GM12878 (cell line): ENCODE data around the gene MYBL2. TPM values are rescaled to one million over a fixed set of nuclear protein-coding genes. Genes with fewer than 3 reads are reported as not detected.
A peak's percentile ranks its signal among the peaks of the same experiment; 100 is the strongest.

ENCODE experiments used
- BMI1 ChIP-seq: fragments of 450-650 bp; IDR thresholded peaks from 2 replicates; pipeline ENCODE4 v1.6.1; 2016; ENCODE audit warnings: mild to moderate bottlenecking, moderate library complexity, borderline replicate concordance
- CBX3 ChIP-seq: fragments of 200-600 bp; sonication (generic); IDR thresholded peaks from 2 replicates; pipeline ENCODE4 v1.6.1; 2016; ENCODE audit warnings: low read depth, borderline replicate concordance
- CREM ChIP-seq: IDR thresholded peaks from 2 replicates; pipeline ENCODE4 v1.6.1; 2014; ENCODE audit warnings: antibody characterized with exemption, low read depth
- EGR1 ChIP-seq, 2 experiments: IDR thresholded peaks; 1 replicate in 1 of 2; 2 replicates in 1 of 2; pipeline ENCODE4 v1.6.1; 2011 to 2012; ENCODE audit warnings: low read depth in 2 of 2, low read length in 2 of 2, borderline replicate concordance in 1 of 2, mild to moderate bottlenecking in 1 of 2, moderate library complexity in 1 of 2
- HDGF ChIP-seq: fragments of 450-650 bp; IDR thresholded peaks from 2 replicates; pipeline ENCODE4 v1.6.1; 2016; ENCODE audit warnings: antibody characterized with exemption
- MEF2A ChIP-seq: IDR thresholded peaks from 2 replicates; pipeline ENCODE4 v1.6.1; 2011; ENCODE audit warnings: low read depth, mild to moderate bottlenecking, low read length, moderate library complexity; ENCODE audit not compliant: insufficient read depth
- MEF2B ChIP-seq: fragments of 450-650 bp; IDR thresholded peaks from 2 replicates; pipeline ENCODE4 v1.6.1; 2018; ENCODE audit warnings: mild to moderate bottlenecking, moderate library complexity; ENCODE audit not compliant: partially characterized antibody, poor library complexity, severe bottlenecking
- MTA3 ChIP-seq: IDR thresholded peaks from 2 replicates; pipeline ENCODE4 v1.6.1; 2012; ENCODE audit warnings: low read length, inconsistent platforms, borderline replicate concordance
- PAX5 ChIP-seq: IDR thresholded peaks from 2 replicates; pipeline ENCODE4 v1.6.1; 2011; ENCODE audit warnings: low read depth, low read length, borderline replicate concordance
- POU2F2 ChIP-seq: IDR thresholded peaks from 3 replicates; pipeline ENCODE4 v1.6.1; 2011; ENCODE audit warnings: low read depth, mild to moderate bottlenecking, low read length, borderline replicate concordance
- RCOR1 ChIP-seq: conservative IDR thresholded peaks from 2 replicates; pipeline ENCODE4 v1.6.1; 2012; ENCODE audit warnings: low read depth, low read length, improper control_type of control experiment
- RELA ChIP-seq: fragments of 450-650 bp; IDR thresholded peaks from 2 replicates; pipeline ENCODE4 v1.8.0; 2014; ENCODE audit warnings: borderline replicate concordance; ENCODE audit not compliant: partially characterized antibody
- RUNX3 ChIP-seq: IDR thresholded peaks from 2 replicates; pipeline ENCODE4 v1.6.1; 2012; ENCODE audit warnings: low read length, inconsistent platforms
- STAT1 ChIP-seq: fragments of 450-650 bp; conservative IDR thresholded peaks from 2 replicates; pipeline ENCODE4 v1.6.1; 2014; ENCODE audit warnings: antibody characterized with exemption, mild to moderate bottlenecking
- SUZ12 ChIP-seq: fragments of 200-600 bp; sonication (generic); IDR thresholded peaks from one replicate; pipeline ENCODE4 v1.6.1; 2018; ENCODE audit warnings: antibody characterized with exemption, mild to moderate bottlenecking; ENCODE audit not compliant: unreplicated experiment
- TCF12 ChIP-seq: IDR thresholded peaks from 2 replicates; pipeline ENCODE4 v1.6.1; 2011; ENCODE audit warnings: low read depth, mild to moderate bottlenecking, low read length
- ZNF207 ChIP-seq: fragments of 450-650 bp; IDR thresholded peaks from 2 replicates; pipeline ENCODE4 v1.6.1; 2014; ENCODE audit warnings: antibody characterized with exemption, mild to moderate bottlenecking, borderline replicate concordance
- ZZZ3 ChIP-seq: IDR thresholded peaks from 2 replicates; pipeline ENCODE4 v1.6.1; 2011; ENCODE audit warnings: low read depth; ENCODE audit not compliant: control insufficient read depth, insufficient read length
- polyA plus RNA-seq, 11 experiments: library from polyadenylated mRNA; depleted of rRNA in 4 of 11; unstranded in 6 of 11; stranded (reverse) in 5 of 11; fragments of >200 nt; fragmentation: Nextera tagmentation in 4 of 11; fragmentation: Illumina TruSeq in 1 of 11; extraction: Ambion mirVana in 4 of 11; extraction: Trizol in 1 of 11; gene quantifications; 1 replicate in 1 of 11; 2 replicates in 10 of 11; pipeline versions ENCODE4 v1.2.1 to v1.2.3, GENCODE V29; 2011 to 2016; ENCODE audit warnings: inconsistent platforms in 2 of 11, missing spikeins in 2 of 11, low read depth in 1 of 11
- total RNA-seq, 4 experiments: library from RNA; depleted of rRNA in 3 of 4; stranded (reverse); fragments of >200 nt in 3 of 4; fragmentation: Illumina TruSeq in 1 of 4; extraction: Trizol in 1 of 4; gene quantifications; 2 replicates each; pipeline versions ENCODE4 v1.2.1 to v1.2.3, GENCODE V29; 2013 to 2021
- TF ChIP-seq, protein P1 (sequence below): fragments of 450-650 bp; IDR thresholded peaks from 2 replicates; pipeline ENCODE4 v1.6.1; 2017; ENCODE audit warnings: mild to moderate bottlenecking, moderate library complexity
- TF ChIP-seq, protein P2 (sequence below): fragments of 450-650 bp; IDR thresholded peaks from 2 replicates; pipeline ENCODE4 v1.6.1; 2016; ENCODE audit warnings: mild to moderate bottlenecking
- TF ChIP-seq, protein P3 (sequence below): IDR thresholded peaks from 2 replicates; pipeline ENCODE4 v1.6.1; 2011; ENCODE audit warnings: borderline replicate concordance, low read depth, mild to moderate bottlenecking, moderate library complexity, low read length; ENCODE audit not compliant: insufficient read depth, poor library complexity, severe bottlenecking

MYBL2 gene
- total and polyA plus RNA-seq, 10 of the 15 experiments (the other 5 are each of a cell fraction or from before 2014, with no cell fraction given) = 4.5 to 213 (median 74.2) TPM

DNA sequence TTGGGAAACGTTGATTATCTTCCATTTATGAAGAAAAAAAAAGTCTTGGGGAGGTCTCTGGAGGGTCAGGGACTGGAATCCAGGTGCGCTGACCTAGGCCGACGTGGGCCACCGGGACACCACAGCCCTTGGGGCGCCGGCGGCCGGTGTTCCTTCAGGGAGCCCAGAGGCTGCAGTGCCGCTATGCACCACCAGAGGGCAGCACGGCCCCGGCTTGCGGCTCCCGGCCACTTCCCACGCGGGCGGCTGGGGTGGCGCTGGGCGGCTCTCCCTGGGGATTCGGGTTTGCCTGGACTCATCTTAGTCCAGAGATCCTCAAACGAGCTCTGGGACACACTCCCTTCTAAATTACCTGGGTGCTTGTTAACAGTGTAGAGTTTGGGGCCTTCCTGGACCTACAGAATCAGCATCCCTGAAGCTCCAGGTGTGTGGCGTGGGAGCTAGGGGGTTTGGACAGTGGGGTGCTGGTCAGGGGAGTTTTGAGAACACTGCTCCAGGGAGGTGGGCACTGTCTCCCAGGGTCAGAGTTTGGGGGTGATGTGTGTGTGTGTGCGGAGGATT lies 82.9 kb downstream of the MYBL2 start (continued):
- TF ChIP-seq EGR1 (IDR thresholded peaks at IDR 0.05; ENCODE audit: borderline replicate concordance in 1 of 2, low read depth in 2 of 2, low read length in 2 of 2) (peak in 1 of 2 experiments; percentile 67; a peak in 2 of 3 replicates), PAX5 (peak; percentile 33; the same call in 1 of the 2 replicates), STAT1 (no peak), SUZ12 (no peak), RELA (peak; percentile 48), MEF2B (peak; percentile 99), POU2F2 (peak; percentile 65; the same call in 1 of the 3 replicates), RUNX3 (peak; percentile 65), MEF2A (peak; percentile 39; the same call in 1 of the 2 replicates), BMI1 (no peak), CREM (no peak), ZNF207 (0 out of 2 replicates have a peak, but pooled peaks have one; percentile 44), MTA3 (no peak), CBX3 (no peak), ZZZ3 (no peak), TCF12 (peak; percentile 66; the same call in 1 of the 2 replicates), HDGF (peak; percentile 46), RCOR1 (no peak)
- TF ChIP-seq, protein P1, sequence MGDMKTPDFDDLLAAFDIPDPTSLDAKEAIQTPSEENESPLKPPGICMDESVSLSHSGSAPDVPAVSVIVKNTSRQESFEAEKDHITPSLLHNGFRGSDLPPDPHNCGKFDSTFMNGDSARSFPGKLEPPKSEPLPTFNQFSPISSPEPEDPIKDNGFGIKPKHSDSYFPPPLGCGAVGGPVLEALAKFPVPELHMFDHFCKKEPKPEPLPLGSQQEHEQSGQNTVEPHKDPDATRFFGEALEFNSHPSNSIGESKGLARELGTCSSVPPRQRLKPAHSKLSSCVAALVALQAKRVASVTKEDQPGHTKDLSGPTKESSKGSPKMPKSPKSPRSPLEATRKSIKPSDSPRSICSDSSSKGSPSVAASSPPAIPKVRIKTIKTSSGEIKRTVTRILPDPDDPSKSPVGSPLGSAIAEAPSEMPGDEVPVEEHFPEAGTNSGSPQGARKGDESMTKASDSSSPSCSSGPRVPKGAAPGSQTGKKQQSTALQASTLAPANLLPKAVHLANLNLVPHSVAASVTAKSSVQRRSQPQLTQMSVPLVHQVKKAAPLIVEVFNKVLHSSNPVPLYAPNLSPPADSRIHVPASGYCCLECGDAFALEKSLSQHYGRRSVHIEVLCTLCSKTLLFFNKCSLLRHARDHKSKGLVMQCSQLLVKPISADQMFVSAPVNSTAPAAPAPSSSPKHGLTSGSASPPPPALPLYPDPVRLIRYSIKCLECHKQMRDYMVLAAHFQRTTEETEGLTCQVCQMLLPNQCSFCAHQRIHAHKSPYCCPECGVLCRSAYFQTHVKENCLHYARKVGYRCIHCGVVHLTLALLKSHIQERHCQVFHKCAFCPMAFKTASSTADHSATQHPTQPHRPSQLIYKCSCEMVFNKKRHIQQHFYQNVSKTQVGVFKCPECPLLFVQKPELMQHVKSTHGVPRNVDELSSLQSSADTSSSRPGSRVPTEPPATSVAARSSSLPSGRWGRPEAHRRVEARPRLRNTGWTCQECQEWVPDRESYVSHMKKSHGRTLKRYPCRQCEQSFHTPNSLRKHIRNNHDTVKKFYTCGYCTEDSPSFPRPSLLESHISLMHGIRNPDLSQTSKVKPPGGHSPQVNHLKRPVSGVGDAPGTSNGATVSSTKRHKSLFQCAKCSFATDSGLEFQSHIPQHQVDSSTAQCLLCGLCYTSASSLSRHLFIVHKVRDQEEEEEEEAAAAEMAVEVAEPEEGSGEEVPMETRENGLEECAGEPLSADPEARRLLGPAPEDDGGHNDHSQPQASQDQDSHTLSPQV = 0 out of 2 replicates have a peak, but pooled peaks have one; percentile 67
- TF ChIP-seq, protein P2, sequence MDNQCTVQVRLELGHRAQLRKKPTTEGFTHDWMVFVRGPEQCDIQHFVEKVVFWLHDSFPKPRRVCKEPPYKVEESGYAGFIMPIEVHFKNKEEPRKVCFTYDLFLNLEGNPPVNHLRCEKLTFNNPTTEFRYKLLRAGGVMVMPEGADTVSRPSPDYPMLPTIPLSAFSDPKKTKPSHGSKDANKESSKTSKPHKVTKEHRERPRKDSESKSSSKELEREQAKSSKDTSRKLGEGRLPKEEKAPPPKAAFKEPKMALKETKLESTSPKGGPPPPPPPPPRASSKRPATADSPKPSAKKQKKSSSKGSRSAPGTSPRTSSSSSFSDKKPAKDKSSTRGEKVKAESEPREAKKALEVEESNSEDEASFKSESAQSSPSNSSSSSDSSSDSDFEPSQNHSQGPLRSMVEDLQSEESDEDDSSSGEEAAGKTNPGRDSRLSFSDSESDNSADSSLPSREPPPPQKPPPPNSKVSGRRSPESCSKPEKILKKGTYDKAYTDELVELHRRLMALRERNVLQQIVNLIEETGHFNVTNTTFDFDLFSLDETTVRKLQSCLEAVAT = peak; percentile 45
- TF ChIP-seq, protein P3, sequence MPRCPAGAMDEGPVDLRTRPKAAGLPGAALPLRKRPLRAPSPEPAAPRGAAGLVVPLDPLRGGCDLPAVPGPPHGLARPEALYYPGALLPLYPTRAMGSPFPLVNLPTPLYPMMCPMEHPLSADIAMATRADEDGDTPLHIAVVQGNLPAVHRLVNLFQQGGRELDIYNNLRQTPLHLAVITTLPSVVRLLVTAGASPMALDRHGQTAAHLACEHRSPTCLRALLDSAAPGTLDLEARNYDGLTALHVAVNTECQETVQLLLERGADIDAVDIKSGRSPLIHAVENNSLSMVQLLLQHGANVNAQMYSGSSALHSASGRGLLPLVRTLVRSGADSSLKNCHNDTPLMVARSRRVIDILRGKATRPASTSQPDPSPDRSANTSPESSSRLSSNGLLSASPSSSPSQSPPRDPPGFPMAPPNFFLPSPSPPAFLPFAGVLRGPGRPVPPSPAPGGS = peak; percentile 21
